Measurements from ENCODE around the gene LCN9. TPM values are rescaled to one million over a fixed set of nuclear protein-coding genes. Genes with fewer than 3 reads are reported as not detected.

The LCN9 gene
- polyA plus RNA-seq, 4 donors = not detected

- Histone ChIP-seq H3K4me3 (ENCODE audit: low read depth in 1 of 3, low read length in 3 of 3) (no peak within 1 kb of the TSS), H3K9me3 (ENCODE audit: control insufficient read depth in 2 of 2, insufficient read depth in 1 of 2, low read depth in 1 of 2, low read length in 1 of 2) (no peaks in the 10 kb centered on the region), H3K4me1 (ENCODE audit: control insufficient read depth in 3 of 3, insufficient read depth in 2 of 3, low read depth in 1 of 3, low read length in 2 of 3) (no peaks in the 10 kb centered on the region), H3K27ac (ENCODE audit: low read depth in 1 of 3, low read length in 2 of 3) (no peak within 1 kb of the TSS), H3K36me3 (ENCODE audit: control insufficient read depth in 3 of 3, insufficient read depth in 2 of 3, low read depth in 1 of 3, low read length in 3 of 3) (no peaks in the 10 kb centered on the region), H3K27me3 (ENCODE audit: control insufficient read depth in 3 of 3, insufficient read depth in 3 of 3, low read length in 3 of 3) (peaks cover 0 to 4% (median 0%) of the 10 kb centered on the region in 3 donors)
- 75 to 78% (median 77%) methylated on average over 9 of the region's 9 CpGs for WGBS, 3 donors
- no peak for FAIRE-seq
- no peak for DNase-seq
Measured at GRCh38 chr9:135639196-135639595, 23.9 kb upstream of the LCN9 start, which contains the start of gene GLT6D1. Gene GLT6D1 (minus strand): TSS chr9:135639540. CDS start chr9:135639187, 353 bp downstream.

GRCh38 chr9:135641047-135641446 lies 22.1 kb upstream of the LCN9 start:
- DNase-seq (no peak), FAIRE-seq (no peak)
- no peaks in the 10 kb centered on the region for H3K36me3 ChIP-seq (ENCODE audit: control insufficient read depth in 3 of 3, insufficient read depth in 2 of 3, low read depth in 1 of 3, low read length in 3 of 3)
- peaks cover 0 to 4% of the 10 kb centered on the region in 2 donors for H3K9me3 ChIP-seq (ENCODE audit: control insufficient read depth in 2 of 2, insufficient read depth in 1 of 2, low read depth in 1 of 2, low read length in 1 of 2)
- H3K4me3 ChIP-seq (ENCODE audit: low read depth in 1 of 3, low read length in 3 of 3) = no peak overlapping the region
- WGBS, 3 donors = 84 to 87% (median 85%) methylated on average over 7 of the region's 7 CpGs
- H3K27ac ChIP-seq (ENCODE audit: low read depth in 1 of 3, low read length in 2 of 3) = no peak overlapping the region
- no peaks in the 10 kb centered on the region for H3K27me3 ChIP-seq (ENCODE audit: control insufficient read depth in 3 of 3, insufficient read depth in 3 of 3, low read length in 3 of 3)
- H3K4me1 ChIP-seq (ENCODE audit: control insufficient read depth in 3 of 3, insufficient read depth in 2 of 3, low read depth in 1 of 3, low read length in 2 of 3) = no peaks in the 10 kb centered on the region

GRCh38 chr9:135641745-135642144 lies 21.4 kb upstream of the LCN9 start:
- 63 to 73% (median 73%) methylated on average over 8 of the region's 8 CpGs for WGBS, 3 donors
- no peaks in the 10 kb centered on the region for H3K4me1 ChIP-seq (ENCODE audit: control insufficient read depth in 3 of 3, insufficient read depth in 2 of 3, low read depth in 1 of 3, low read length in 2 of 3)
- no peak for FAIRE-seq
- H3K9me3 ChIP-seq (ENCODE audit: control insufficient read depth in 2 of 2, insufficient read depth in 1 of 2, low read depth in 1 of 2, low read length in 1 of 2) = peaks cover 0 to 4% of the 10 kb centered on the region in 2 donors
- no peak overlapping the region for H3K27ac ChIP-seq (ENCODE audit: low read depth in 1 of 3, low read length in 2 of 3)
- H3K36me3 ChIP-seq (ENCODE audit: control insufficient read depth in 3 of 3, insufficient read depth in 2 of 3, low read depth in 1 of 3, low read length in 3 of 3) = no peaks in the 10 kb centered on the region
- DNase-seq = no peak
- no peaks in the 10 kb centered on the region for H3K27me3 ChIP-seq (ENCODE audit: control insufficient read depth in 3 of 3, insufficient read depth in 3 of 3, low read length in 3 of 3)
- no peak overlapping the region for H3K4me3 ChIP-seq (ENCODE audit: low read depth in 1 of 3, low read length in 3 of 3)

GRCh38 chr9:135644631-135645218 lies 18.4 kb upstream of the LCN9 start:
- FAIRE-seq = no peak
- no peak for DNase-seq
- Histone ChIP-seq H3K4me3 (ENCODE audit: low read depth in 1 of 3, low read length in 3 of 3) (no peak overlapping the region), H3K9me3 (ENCODE audit: control insufficient read depth in 2 of 2, insufficient read depth in 1 of 2, low read depth in 1 of 2, low read length in 1 of 2) (peaks cover 0 to 20% of the 10 kb centered on the region in 2 donors), H3K27me3 (ENCODE audit: control insufficient read depth in 3 of 3, insufficient read depth in 3 of 3, low read length in 3 of 3) (no peaks in the 10 kb centered on the region), H3K27ac (ENCODE audit: low read depth in 1 of 3, low read length in 2 of 3) (no peak overlapping the region), H3K36me3 (ENCODE audit: control insufficient read depth in 3 of 3, insufficient read depth in 2 of 3, low read depth in 1 of 3, low read length in 3 of 3) (no peaks in the 10 kb centered on the region), H3K4me1 (ENCODE audit: control insufficient read depth in 3 of 3, insufficient read depth in 2 of 3, low read depth in 1 of 3, low read length in 2 of 3) (no peaks in the 10 kb centered on the region)
- WGBS, 3 donors = 79 to 88% (median 80%) methylated on average over 5 of the region's 5 CpGs

GRCh38 chr9:135647884-135648283 lies 15.2 kb upstream of the LCN9 start:
- no peak for DNase-seq
- Histone ChIP-seq H3K27ac (ENCODE audit: low read depth in 1 of 3, low read length in 2 of 3) (no peak overlapping the region), H3K27me3 (ENCODE audit: control insufficient read depth in 3 of 3, insufficient read depth in 3 of 3, low read length in 3 of 3) (no peaks in the 10 kb centered on the region), H3K4me3 (ENCODE audit: low read depth in 1 of 3, low read length in 3 of 3) (no peak overlapping the region), H3K4me1 (ENCODE audit: control insufficient read depth in 3 of 3, insufficient read depth in 2 of 3, low read depth in 1 of 3, low read length in 2 of 3) (no peaks in the 10 kb centered on the region), H3K9me3 (ENCODE audit: control insufficient read depth in 2 of 2, insufficient read depth in 1 of 2, low read depth in 1 of 2, low read length in 1 of 2) (peaks cover 0 to 25% of the 10 kb centered on the region in 2 donors), H3K36me3 (ENCODE audit: control insufficient read depth in 3 of 3, insufficient read depth in 2 of 3, low read depth in 1 of 3, low read length in 3 of 3) (no peaks in the 10 kb centered on the region)
- FAIRE-seq = no peak
- WGBS, 3 donors = 85 to 87% (median 85%) methylated on average over 4 of the region's 4 CpGs

- H3K4me1 ChIP-seq (ENCODE audit: control insufficient read depth in 3 of 3, insufficient read depth in 2 of 3, low read depth in 1 of 3, low read length in 2 of 3) = no peaks in the 10 kb centered on the region
- no peaks in the 10 kb centered on the region for H3K36me3 ChIP-seq (ENCODE audit: control insufficient read depth in 3 of 3, insufficient read depth in 2 of 3, low read depth in 1 of 3, low read length in 3 of 3)
- H3K27me3 ChIP-seq (ENCODE audit: control insufficient read depth in 3 of 3, insufficient read depth in 3 of 3, low read length in 3 of 3) = no peaks in the 10 kb centered on the region
- H3K9me3 ChIP-seq (ENCODE audit: control insufficient read depth in 2 of 2, insufficient read depth in 1 of 2, low read depth in 1 of 2, low read length in 1 of 2) = peaks cover 0 to 25% of the 10 kb centered on the region in 2 donors
- no peak for DNase-seq
- no peak overlapping the region for H3K27ac ChIP-seq (ENCODE audit: low read depth in 1 of 3, low read length in 2 of 3)
- WGBS, 3 donors = 78 to 82% (median 81%) methylated on average over 10 of the region's 10 CpGs
- no peak for FAIRE-seq
- no peak overlapping the region for H3K4me3 ChIP-seq (ENCODE audit: low read depth in 1 of 3, low read length in 3 of 3)
Measured at GRCh38 chr9:135648494-135649410, 14.4 kb upstream of the LCN9 start.

- H3K27me3 ChIP-seq (ENCODE audit: control insufficient read depth in 3 of 3, insufficient read depth in 3 of 3, low read length in 3 of 3) = no peaks in the 10 kb centered on the region
- H3K9me3 ChIP-seq (ENCODE audit: control insufficient read depth in 2 of 2, insufficient read depth in 1 of 2, low read depth in 1 of 2, low read length in 1 of 2) = peaks cover 0 to 25% of the 10 kb centered on the region in 2 donors
- no peak for DNase-seq
- 66 to 86% (median 66%) methylated on average over 2 of the region's 2 CpGs for WGBS, 3 donors
- no peaks in the 10 kb centered on the region for H3K4me1 ChIP-seq (ENCODE audit: control insufficient read depth in 3 of 3, insufficient read depth in 2 of 3, low read depth in 1 of 3, low read length in 2 of 3)
- no peak overlapping the region for H3K27ac ChIP-seq (ENCODE audit: low read depth in 1 of 3, low read length in 2 of 3)
- FAIRE-seq = no peak
- H3K36me3 ChIP-seq (ENCODE audit: control insufficient read depth in 3 of 3, insufficient read depth in 2 of 3, low read depth in 1 of 3, low read length in 3 of 3) = no peaks in the 10 kb centered on the region
- H3K4me3 ChIP-seq (ENCODE audit: low read depth in 1 of 3, low read length in 3 of 3) = no peak overlapping the region
Measured at GRCh38 chr9:135649508-135649907, 13.6 kb upstream of the LCN9 start.

- H3K4me3 ChIP-seq (ENCODE audit: low read depth in 1 of 3, low read length in 3 of 3) = no peak overlapping the region
- 94 to 95% (median 94%) methylated on average over 17 of the region's 17 CpGs for WGBS, 3 donors
Measured at GRCh38 chr9:135650408-135650807, 12.7 kb upstream of the LCN9 start.

More at GRCh38 chr9:135650408-135650807, 12.7 kb upstream of the LCN9 start:
- Histone ChIP-seq H3K4me1 (ENCODE audit: control insufficient read depth in 3 of 3, insufficient read depth in 2 of 3, low read depth in 1 of 3, low read length in 2 of 3) (no peaks in the 10 kb centered on the region), H3K9me3 (ENCODE audit: control insufficient read depth in 2 of 2, insufficient read depth in 1 of 2, low read depth in 1 of 2, low read length in 1 of 2) (peaks cover 0 to 21% of the 10 kb centered on the region in 2 donors), H3K36me3 (ENCODE audit: control insufficient read depth in 3 of 3, insufficient read depth in 2 of 3, low read depth in 1 of 3, low read length in 3 of 3) (no peaks in the 10 kb centered on the region), H3K27me3 (ENCODE audit: control insufficient read depth in 3 of 3, insufficient read depth in 3 of 3, low read length in 3 of 3) (no peaks in the 10 kb centered on the region), H3K27ac (ENCODE audit: low read depth in 1 of 3, low read length in 2 of 3) (no peak overlapping the region)
- FAIRE-seq (no peak), DNase-seq (no peak)
